AG04450 (cell line): ENCODE data around the gene CCDC85A. TPM values are rescaled to one million over a fixed set of nuclear protein-coding genes. Genes with fewer than 3 reads are reported as not detected.

Source experiments
- CTCF ChIA-PET: fragments of 300-600, 350-600 bp; formaldehyde crosslinking; extraction: SDS; loops from one replicate; lab custom pipeline; 2022; ENCODE audit warnings: antibody characterized with exemption, inconsistent platforms; lab: Charles Lee
- POLR2A ChIA-PET: fragments of 350-600 bp; formaldehyde crosslinking; extraction: SDS; loops from one replicate; lab custom pipeline; 2021; ENCODE audit warnings: antibody characterized with exemption, inconsistent platforms; lab: Yijun Ruan, JAX
- DNase-seq: peaks from one replicate; pipeline ENCODE4 v3.0.0-alpha.2; 2011; ENCODE audit warnings: low read depth, low spot score
- H3K27ac ChIP-seq: one replicate; pipeline ENCODE4 v1.5.1; 2012; ENCODE audit warnings: low read depth, low read length, control low read depth
- H3K27me3 ChIP-seq: one replicate; pipeline ENCODE4 v1.6.0; 2012; ENCODE audit warnings: low read length; ENCODE audit not compliant: control insufficient read depth, insufficient read depth
- H3K4me3 ChIP-seq: 2 replicates; pipeline ENCODE4 v1.5.1; 2011; ENCODE audit warnings: mild to moderate bottlenecking, low read depth, low read length, control low read depth
- H3K9me3 ChIP-seq: 2 replicates; pipeline ENCODE4 v1.5.1; 2012; ENCODE audit warnings: low read length; ENCODE audit not compliant: control insufficient read depth, insufficient read depth
- polyA plus RNA-seq: library from polyadenylated mRNA; depleted of rRNA; stranded (reverse); fragments of >200 nt; gene quantifications from 2 replicates; pipeline ENCODE4 v1.2.3, GENCODE V29; 2011
- TF ChIP-seq, protein P1 (sequence below): IDR thresholded peaks from 2 replicates; pipeline ENCODE4 v1.5.1; 2011; ENCODE audit warnings: low read depth, low read length, control low read depth, inconsistent platforms

Gene CCDC85A
- polyA plus RNA-seq, 1 experiment: not detected

GRCh38 chr2:56314796-56315195 is 131.0 kb downstream of the CCDC85A start:
- DNase-seq: no peak

GRCh38 chr2:56315376-56315775 is 131.6 kb downstream of the CCDC85A start:
- no peak overlapping the region for H3K4me3 ChIP-seq
- CTCF ChIA-PET: no interaction called here
- peaks cover 5% of the 10 kb centered on the region; the same call in 1 of the 2 replicates for H3K9me3 ChIP-seq
- H3K27me3 ChIP-seq: no peaks in the 10 kb centered on the region
- H3K27ac ChIP-seq: no peak overlapping the region
- TF ChIP-seq, protein P1, sequence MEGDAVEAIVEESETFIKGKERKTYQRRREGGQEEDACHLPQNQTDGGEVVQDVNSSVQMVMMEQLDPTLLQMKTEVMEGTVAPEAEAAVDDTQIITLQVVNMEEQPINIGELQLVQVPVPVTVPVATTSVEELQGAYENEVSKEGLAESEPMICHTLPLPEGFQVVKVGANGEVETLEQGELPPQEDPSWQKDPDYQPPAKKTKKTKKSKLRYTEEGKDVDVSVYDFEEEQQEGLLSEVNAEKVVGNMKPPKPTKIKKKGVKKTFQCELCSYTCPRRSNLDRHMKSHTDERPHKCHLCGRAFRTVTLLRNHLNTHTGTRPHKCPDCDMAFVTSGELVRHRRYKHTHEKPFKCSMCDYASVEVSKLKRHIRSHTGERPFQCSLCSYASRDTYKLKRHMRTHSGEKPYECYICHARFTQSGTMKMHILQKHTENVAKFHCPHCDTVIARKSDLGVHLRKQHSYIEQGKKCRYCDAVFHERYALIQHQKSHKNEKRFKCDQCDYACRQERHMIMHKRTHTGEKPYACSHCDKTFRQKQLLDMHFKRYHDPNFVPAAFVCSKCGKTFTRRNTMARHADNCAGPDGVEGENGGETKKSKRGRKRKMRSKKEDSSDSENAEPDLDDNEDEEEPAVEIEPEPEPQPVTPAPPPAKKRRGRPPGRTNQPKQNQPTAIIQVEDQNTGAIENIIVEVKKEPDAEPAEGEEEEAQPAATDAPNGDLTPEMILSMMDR: no peak
- DNase-seq: no peak
- POLR2A ChIA-PET: no interaction called here

More at GRCh38 chr2:56314796-56315195, 131.0 kb downstream of the CCDC85A start:
- CTCF ChIA-PET: no interaction called here
- POLR2A ChIA-PET: no interaction called here
- no peaks in the 10 kb centered on the region for H3K27me3 ChIP-seq
- no peak overlapping the region for H3K4me3 ChIP-seq
- H3K9me3 ChIP-seq: peaks cover 5% of the 10 kb centered on the region; the same call in 1 of the 2 replicates
- no peak overlapping the region for H3K27ac ChIP-seq
- TF ChIP-seq, protein P1: no peak

DNA sequence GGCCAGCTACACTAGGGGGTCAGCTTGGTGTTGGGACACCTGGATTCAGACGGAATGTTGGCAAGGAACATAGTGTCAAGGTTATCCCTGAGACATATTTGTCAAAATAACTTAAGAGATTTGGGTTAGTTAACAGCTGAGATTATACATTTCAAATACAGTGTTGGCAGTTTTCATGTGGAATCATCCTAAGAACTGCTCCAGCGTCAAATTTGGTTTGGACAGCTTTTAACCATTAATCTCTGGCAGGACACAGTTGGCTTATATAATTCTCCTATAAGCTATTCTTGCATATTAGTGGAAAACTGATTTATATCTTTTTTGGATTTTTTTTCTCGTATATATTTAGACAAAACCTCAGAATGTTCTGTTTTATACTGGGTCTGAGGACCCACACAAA is 132.2 kb downstream of the CCDC85A start:
- CTCF ChIA-PET: no interaction called here
- no peak for DNase-seq
- H3K9me3 ChIP-seq: peaks cover 5% of the 10 kb centered on the region; the same call in 1 of the 2 replicates
- H3K27ac ChIP-seq: no peak overlapping the region
- H3K27me3 ChIP-seq: no peaks in the 10 kb centered on the region
- POLR2A ChIA-PET: no interaction called here
- no peak overlapping the region for H3K4me3 ChIP-seq
- TF ChIP-seq, protein P1: no peak

GRCh38 chr2:56318147-56318546 is 134.4 kb downstream of the CCDC85A start:
- POLR2A ChIA-PET: no interaction called here

GRCh38 chr2:56325661-56326345 is 142.0 kb downstream of the CCDC85A start:
- no peak overlapping the region for H3K4me3 ChIP-seq
- H3K27me3 ChIP-seq: no peaks in the 10 kb centered on the region
- ChIA-PET CTCF (no interaction called here), POLR2A (no interaction called here)
- no peak for DNase-seq
- H3K9me3 ChIP-seq: no peaks in the 10 kb centered on the region; the same call in 1 of the 2 replicates
- no peak overlapping the region for H3K27ac ChIP-seq
- TF ChIP-seq, protein P1: no peak

More at GRCh38 chr2:56318147-56318546, 134.4 kb downstream of the CCDC85A start:
- TF ChIP-seq, protein P1: no peak
- no peak for DNase-seq
- H3K27me3 ChIP-seq: no peaks in the 10 kb centered on the region
- no peak overlapping the region for H3K27ac ChIP-seq
- H3K4me3 ChIP-seq: no peak overlapping the region
- CTCF ChIA-PET: no interaction called here
- peaks cover 5% of the 10 kb centered on the region; the same call in 1 of the 2 replicates for H3K9me3 ChIP-seq
